ENCODE results near the gene CPED1. TPM values are rescaled to one million over a fixed set of nuclear protein-coding genes. Genes with fewer than 3 reads are reported as not detected.

The CPED1 gene
- 117 and 158 TPM in 2 replicates for total RNA-seq

GRCh38 chr7:120988591-120989256 lies at the start of gene CPED1:
CPED1 (plus strand) TSS chr7:120988711; CDS start chr7:120989622, 911 bp downstream.

GRCh38 chr7:120950539-120951308 lies 37.8 kb upstream of the CPED1 start, which contains the start of gene ING3:
ING3 (plus strand) TSS chr7:120950777; CDS start chr7:120950897, 120 bp downstream.

GRCh38 chr7:121328508-121329190 lies 340.1 kb downstream of the CPED1 start, which contains the start of gene WNT16:
WNT16 (plus strand) TSS chr7:121329000; CDS start chr7:121329293, 293 bp downstream.

Other genes starting within 250 kb of the CPED1 start
- gene TSPAN12, start 130.6 kb upstream of the CPED1 start, total RNA-seq: 1.2 and 1.7 TPM in 2 replicates
- 15.2 and 23.1 TPM in 2 replicates for gene ING3, start 37.9 kb upstream of the CPED1 start, total RNA-seq

Data from uterine smooth muscle cell (primary cell).